Measurements from ENCODE around the gene EYS. TPM values are rescaled to one million over a fixed set of nuclear protein-coding genes. Genes with fewer than 3 reads are reported as not detected.

The EYS gene
- total and polyA plus RNA-seq, 2 of the 8 experiments (the other 6 are each of a cell fraction or from before 2014, with no cell fraction given) = 0.05 to 0.13 TPM

DNA sequence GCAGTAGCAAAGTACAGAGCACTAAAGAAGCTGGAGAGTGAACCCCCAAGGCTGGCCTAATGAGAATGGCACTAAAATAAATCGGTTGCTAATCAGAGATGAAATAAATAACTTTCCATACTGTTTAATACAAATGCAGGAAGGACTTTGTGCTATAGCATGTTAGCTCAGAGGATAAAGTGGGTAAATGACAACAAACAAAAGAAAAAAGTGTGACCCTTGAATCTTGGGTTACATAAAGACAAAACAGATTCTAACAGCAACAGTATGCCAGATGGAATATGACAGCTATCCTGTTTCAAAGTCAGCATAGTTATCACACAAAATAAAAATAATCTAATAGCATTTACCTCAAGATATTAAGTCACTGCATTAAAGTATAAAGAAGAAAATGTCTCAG is 1448.7 kb downstream of the EYS start:
- WGBS, 2 experiments (ENCODE audit: extremely low coverage in 1 of 2, insufficient coverage in 1 of 2, insufficient read length in 1 of 2, insufficient replicate concordance in 2 of 2, low coverage in 1 of 2, low lambda C conversion rate in 2 of 2, missing lambda C conversion rate in 1 of 2) = 86% methylated on average over 1 of the region's 1 CpG; no CpG with 5 or more reads in 1 of the 2 experiments
- FAIRE-seq = no peak
- H3K79me1 ChIP-seq (ENCODE audit: low read depth, low read length) = no peaks in the 10 kb centered on the region
- TF ChIP-seq, protein P1, sequence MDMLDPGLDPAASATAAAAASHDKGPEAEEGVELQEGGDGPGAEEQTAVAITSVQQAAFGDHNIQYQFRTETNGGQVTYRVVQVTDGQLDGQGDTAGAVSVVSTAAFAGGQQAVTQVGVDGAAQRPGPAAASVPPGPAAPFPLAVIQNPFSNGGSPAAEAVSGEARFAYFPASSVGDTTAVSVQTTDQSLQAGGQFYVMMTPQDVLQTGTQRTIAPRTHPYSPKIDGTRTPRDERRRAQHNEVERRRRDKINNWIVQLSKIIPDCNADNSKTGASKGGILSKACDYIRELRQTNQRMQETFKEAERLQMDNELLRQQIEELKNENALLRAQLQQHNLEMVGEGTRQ (IDR thresholded peaks at IDR 0.05; ENCODE audit: low read length) = no peak

More for the DNA sequence above, 1448.7 kb downstream of the EYS start:
- Histone ChIP-seq H3K4ac (replicated peaks; ENCODE audit: insufficient read length, low read depth, low read length) (no peak overlapping the region), H3K23ac (ENCODE audit: insufficient read length) (no peak overlapping the region), H3K9me3 (ENCODE audit: insufficient read depth in 2 of 2, low read depth in 1 of 2, low read length in 1 of 2) (no peaks in the 10 kb centered on the region), H3K4me2 (ENCODE audit: insufficient read depth in 1 of 2, low read depth in 2 of 2, low read length in 2 of 2) (no peak overlapping the region), H4K20me1 (replicated peaks in 1 of 2; ENCODE audit: control insufficient read depth in 1 of 2, insufficient read depth in 2 of 2, low read length in 2 of 2) (no peaks in the 10 kb centered on the region), H3K56ac (replicated peaks; ENCODE audit: insufficient read length, low read depth, low read length) (no peak overlapping the region), H3K79me2 (ENCODE audit: control insufficient read depth in 1 of 2, insufficient read depth in 2 of 2, low read length in 2 of 2) (no peaks in the 10 kb centered on the region), H2BK5ac (ENCODE audit: low read depth, low read length) (no peak overlapping the region), H3K14ac (ENCODE audit: insufficient read length) (no peak overlapping the region), H3K4me3 (ENCODE audit: extremely low read depth in 1 of 4, insufficient read depth in 2 of 4, low read depth in 3 of 4, low read length in 4 of 4) (no peak overlapping the region), H2AK5ac (ENCODE audit: low read depth, low read length) (no peak overlapping the region), H3K9ac (replicated peaks in 1 of 4; ENCODE audit: extremely low read depth in 1 of 4, low read depth in 3 of 4, low read length in 3 of 4) (no peak overlapping the region), H3K18ac (ENCODE audit: extremely low read depth, low read length) (no peak overlapping the region), H2BK12ac (ENCODE audit: low read depth, low read length) (no peak overlapping the region), H3K27me3 (replicated peaks in 1 of 4; ENCODE audit: control insufficient read depth in 3 of 4, extremely low read depth in 1 of 4, insufficient read depth in 3 of 4, low read length in 3 of 4) (no peaks in the 10 kb centered on the region), H4K5ac (ENCODE audit: insufficient read length, low read depth, low read length) (no peak overlapping the region), H2BK15ac (ENCODE audit: low read length) (no peak overlapping the region), H2BK20ac (ENCODE audit: low read length) (no peak overlapping the region), H4K8ac (ENCODE audit: extremely low read depth, insufficient read depth, low read length) (no peak overlapping the region), H3K36me3 (ENCODE audit: control insufficient read depth in 2 of 4, insufficient read depth in 4 of 4, low read length in 3 of 4) (no peaks in the 10 kb centered on the region), H2AFZ (ENCODE audit: low read length) (no peak overlapping the region), H3K23me2 (ENCODE audit: low read depth, low read length) (no peaks in the 10 kb centered on the region; the same call in 1 of the 2 replicates), H3K4me1 (replicated peaks in 1 of 4; ENCODE audit: control insufficient read depth in 3 of 4, insufficient read depth in 4 of 4, low read length in 3 of 4) (peaks cover 0 to 3% (median 1%) of the 10 kb centered on the region in 4 experiments; a peak in 3 of 7 replicates), H2BK120ac (replicated peaks; ENCODE audit: low read depth, low read length) (no peak overlapping the region), H3K27ac (ENCODE audit: low read depth, low read length) (no peak overlapping the region), H4K91ac (replicated peaks; ENCODE audit: insufficient read length, low read length) (no peak overlapping the region)
- POLR2A ChIA-PET (ENCODE audit: partially characterized antibody) = no interaction called here
- no peak for DNase-seq (ENCODE audit: low read depth in 1 of 2, low spot score in 2 of 2)
- CTCF ChIA-PET (ENCODE audit: partially characterized antibody) = interaction anchor here (1.3 to 1.6 kb wide), 2 partner anchors 8 to 23 kb away, joined by 3 to 4 read pairs; no protein-coding TSS in a partner anchor

Measured in H1 (cell line).